ENCODE results near the gene KLHDC4.

GRCh38 chr16:87698241-87698640, 67.5 kb downstream of the KLHDC4 start:
- TF ChIP-seq CTCF (IDR thresholded peaks at IDR 0.05) (no peak), POLR2AphosphoS5 (IDR thresholded peaks at IDR 0.05) (no peak), POLR2A (IDR thresholded peaks at IDR 0.05) (no peak)
